ENCODE data around the gene SGF29. TPM values are rescaled to one million over a fixed set of nuclear protein-coding genes. Genes with fewer than 3 reads are reported as not detected.
"Not testable (repeated sequence)": the region's sequence is repeated elsewhere in the genome, so short reads cannot be mapped to it uniquely, and the experiment has no call there.

The SGF29 gene
- total RNA-seq, 2 donors from 2014 or later = 14.7 to 18.5 TPM

GRCh38 chr16:28590384-28591340 lies 36.9 kb downstream of the SGF29 start:
- Mint-ChIP-seq H3K9me3 (no peaks in the 10 kb centered on the region), H3K36me3 (ENCODE audit: low read depth) (peaks cover 63% of the 10 kb centered on the region)

DNA sequence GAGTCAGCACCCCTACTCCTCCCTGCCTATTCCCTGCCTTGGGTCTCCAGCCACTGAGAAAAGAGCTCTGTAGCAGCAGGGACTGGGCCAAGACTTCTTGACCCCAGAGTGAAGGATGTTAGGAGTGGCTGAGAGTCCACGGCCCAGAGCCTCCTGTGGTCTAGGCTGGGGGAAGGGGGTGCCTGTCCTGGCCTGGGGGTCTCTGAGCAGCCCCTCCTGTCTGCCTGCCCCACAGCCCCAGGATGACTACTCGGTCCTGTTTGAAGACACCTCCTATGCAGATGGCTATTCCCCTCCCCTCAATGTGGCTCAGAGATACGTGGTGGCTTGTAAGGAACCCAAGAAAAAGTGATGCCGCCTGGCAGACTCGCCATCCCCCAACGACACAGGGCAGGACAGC lies 37.6 kb downstream of the SGF29 start:
- H3K27me3 Mint-ChIP-seq = no peaks in the 10 kb centered on the region

More at GRCh38 chr16:28590384-28591340, 36.9 kb downstream of the SGF29 start:
- Mint-ChIP-seq H3K27ac (no peak overlapping the region), H3K4me3 (no peak overlapping the region), H3K4me1 (no peaks in the 10 kb centered on the region), H3K27me3 (no peaks in the 10 kb centered on the region)
- ATAC-seq (replicated peaks) = no peak

GRCh38 chr16:28592511-28592910 lies 38.8 kb downstream of the SGF29 start:
- no peaks in the 10 kb centered on the region for H3K9me3 Mint-ChIP-seq
- no peak overlapping the region for H3K4me3 Mint-ChIP-seq
- ATAC-seq (replicated peaks) = no peak
- H3K4me1 Mint-ChIP-seq = no peaks in the 10 kb centered on the region
- peak overlapping the region; percentile 58 for H3K27ac Mint-ChIP-seq
- no peaks in the 10 kb centered on the region for H3K27me3 Mint-ChIP-seq
- H3K36me3 Mint-ChIP-seq (ENCODE audit: low read depth) = peaks cover 45% of the 10 kb centered on the region

More for the DNA sequence above, 37.6 kb downstream of the SGF29 start:
- no peaks in the 10 kb centered on the region for H3K9me3 Mint-ChIP-seq
- no peak overlapping the region for H3K27ac Mint-ChIP-seq
- no peak overlapping the region for H3K4me3 Mint-ChIP-seq
- peaks cover 56% of the 10 kb centered on the region for H3K36me3 Mint-ChIP-seq (ENCODE audit: low read depth)
- H3K4me1 Mint-ChIP-seq = no peaks in the 10 kb centered on the region
- ATAC-seq (replicated peaks) = no peak

DNA sequence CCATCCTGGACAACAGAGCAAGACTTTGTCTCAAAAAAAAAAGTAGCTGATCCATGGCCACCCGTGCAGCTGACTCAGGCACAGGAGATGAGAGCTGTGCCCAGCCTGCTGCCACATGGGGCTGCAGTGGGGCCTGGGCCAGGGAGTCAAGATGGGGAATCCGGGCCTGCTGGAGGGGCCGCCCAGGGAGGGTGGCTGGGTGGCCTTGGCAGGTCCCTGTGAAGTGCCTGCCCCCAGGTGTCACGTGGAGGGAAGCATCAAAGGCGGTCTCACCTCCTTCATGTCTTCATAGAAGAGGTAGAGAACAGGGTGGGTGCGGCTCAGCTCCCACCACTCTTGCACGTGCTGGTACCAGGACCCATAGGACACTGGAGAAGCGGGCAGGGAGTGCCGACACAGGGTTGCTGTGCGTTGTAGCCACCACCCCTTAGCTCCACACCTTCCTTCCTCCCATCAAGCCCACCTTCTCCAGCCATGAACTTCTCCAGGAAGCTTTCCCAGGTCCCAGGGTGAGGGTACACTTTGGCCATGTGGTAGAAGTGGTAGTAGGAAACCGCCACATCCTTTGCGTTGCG lies 39.3 kb downstream of the SGF29 start:
- Mint-ChIP-seq H3K27ac (peak overlapping the region; percentile 58), H3K36me3 (ENCODE audit: low read depth) (peaks cover 42% of the 10 kb centered on the region), H3K9me3 (no peaks in the 10 kb centered on the region), H3K27me3 (no peaks in the 10 kb centered on the region), H3K4me1 (no peaks in the 10 kb centered on the region), H3K4me3 (no peak overlapping the region)
- no peak for ATAC-seq (replicated peaks)

GRCh38 chr16:28595451-28595850 lies 41.7 kb downstream of the SGF29 start:
- not testable (repeated sequence) for H3K27ac Mint-ChIP-seq; ATAC-seq (replicated peaks); H3K27me3 Mint-ChIP-seq; H3K4me1 Mint-ChIP-seq; H3K4me3 Mint-ChIP-seq; H3K9me3 Mint-ChIP-seq
- H3K36me3 Mint-ChIP-seq (ENCODE audit: low read depth) = peaks cover 22% of the 10 kb centered on the region

GRCh38 chr16:28596115-28596630 lies 42.5 kb downstream of the SGF29 start:
- Mint-ChIP-seq H3K27ac (no peak overlapping the region), H3K27me3 (no peaks in the 10 kb centered on the region), H3K4me3 (no peak overlapping the region), H3K9me3 (no peaks in the 10 kb centered on the region), H3K4me1 (no peaks in the 10 kb centered on the region), H3K36me3 (ENCODE audit: low read depth) (peaks cover 15% of the 10 kb centered on the region)
- ATAC-seq (replicated peaks) = no peak

GRCh38 chr16:28596840-28597691 lies 43.3 kb downstream of the SGF29 start, which contains the start of gene SULT1A2:
SULT1A2 (minus strand) TSS chr16:28597050; CDS start chr16:28595930, 1,120 bp downstream.
- ATAC-seq (replicated peaks) = no peak
- Mint-ChIP-seq H3K4me1 (no peaks in the 10 kb centered on the region), H3K36me3 (ENCODE audit: low read depth) (peaks cover 6% of the 10 kb centered on the region), H3K9me3 (no peaks in the 10 kb centered on the region), H3K27ac (no peak within 1 kb of the TSS), H3K27me3 (no peaks in the 10 kb centered on the region), H3K4me3 (no peak within 1 kb of the TSS)

DNA sequence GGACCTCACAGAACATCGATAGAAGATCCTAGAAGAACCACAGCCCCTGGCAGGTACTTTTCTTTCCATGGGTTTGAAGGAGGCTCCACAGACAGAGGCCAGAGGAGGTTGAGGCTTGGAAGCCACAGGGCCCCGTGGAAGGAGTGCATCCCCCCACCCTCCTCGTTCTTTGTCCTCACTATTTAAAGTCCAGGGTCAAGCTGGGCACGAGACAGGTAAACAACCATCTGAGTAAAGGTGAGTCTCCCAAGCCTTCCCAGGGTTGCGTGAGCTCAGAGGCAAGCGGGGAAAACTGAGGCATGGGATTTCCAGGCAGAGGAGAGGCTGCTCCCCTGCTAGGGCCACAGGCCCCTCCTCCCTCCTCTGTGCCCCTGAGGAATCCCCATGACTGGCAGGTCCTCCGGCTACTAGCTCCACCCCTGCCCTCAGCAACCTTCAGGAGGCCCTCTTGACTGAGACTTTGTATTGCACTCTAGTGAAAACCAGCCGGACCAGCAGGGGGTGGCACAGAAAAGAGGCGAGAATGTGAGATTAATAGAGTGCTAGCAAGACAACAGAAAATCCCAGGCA lies 44.1 kb downstream of the SGF29 start:
- Mint-ChIP-seq H3K4me1 (no peaks in the 10 kb centered on the region), H3K27ac (no peak overlapping the region), H3K36me3 (ENCODE audit: low read depth) (no peaks in the 10 kb centered on the region), H3K9me3 (no peaks in the 10 kb centered on the region), H3K27me3 (no peaks in the 10 kb centered on the region), H3K4me3 (no peak overlapping the region)
- no peak for ATAC-seq (replicated peaks)

GRCh38 chr16:28599377-28600285 lies 45.9 kb downstream of the SGF29 start:
- not testable (repeated sequence) for H3K27ac Mint-ChIP-seq; H3K27me3 Mint-ChIP-seq; H3K9me3 Mint-ChIP-seq; H3K36me3 Mint-ChIP-seq (ENCODE audit: low read depth); H3K4me3 Mint-ChIP-seq; H3K4me1 Mint-ChIP-seq
- peak; percentile 93 for ATAC-seq (replicated peaks)

DNA sequence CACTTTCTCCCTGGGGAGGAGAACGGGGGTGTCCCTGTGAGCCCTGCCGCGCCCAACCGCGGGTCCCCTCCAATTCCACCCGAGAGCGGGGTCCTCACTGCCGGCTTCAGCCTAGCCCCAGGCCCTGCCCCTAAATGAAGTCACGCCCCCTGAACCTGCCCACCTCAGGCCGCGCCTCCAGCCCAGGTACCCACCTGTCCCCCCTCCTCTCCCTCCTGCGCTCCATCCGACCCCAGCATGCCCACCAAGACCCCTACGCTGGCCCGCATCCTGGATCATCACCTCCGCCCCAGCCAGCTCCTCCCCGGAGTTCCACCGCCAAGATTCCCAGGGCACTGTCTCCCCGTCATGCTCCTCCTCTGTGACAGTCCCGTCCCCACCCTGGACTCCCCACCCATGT lies 47.2 kb downstream of the SGF29 start:
- not testable (repeated sequence) for H3K9me3 Mint-ChIP-seq

DNA sequence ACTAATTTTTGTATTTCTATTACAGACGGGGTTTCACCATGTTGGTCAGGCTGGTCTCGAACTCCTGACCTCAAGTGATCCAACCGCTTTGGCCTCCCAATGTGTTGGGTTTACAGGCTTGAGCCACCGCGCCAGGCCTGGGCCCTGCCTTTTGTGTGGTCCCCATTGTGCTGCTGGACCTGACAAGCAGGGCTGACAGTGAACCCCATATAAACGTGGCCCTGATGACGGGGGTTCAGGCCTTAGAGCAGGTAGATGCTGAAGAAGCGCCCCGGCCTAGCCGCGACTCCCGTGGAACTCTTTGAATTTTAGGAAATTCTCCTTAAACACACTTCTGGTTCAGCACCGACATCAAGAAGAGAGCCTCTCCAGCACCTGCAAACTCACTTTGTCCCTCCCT lies 47.9 kb downstream of the SGF29 start:
- ATAC-seq (replicated peaks); H3K4me3 Mint-ChIP-seq; H3K27me3 Mint-ChIP-seq; H3K27ac Mint-ChIP-seq; H3K36me3 Mint-ChIP-seq (ENCODE audit: low read depth); H3K4me1 Mint-ChIP-seq; H3K9me3 Mint-ChIP-seq: not testable (repeated sequence)

More for the DNA sequence above, 47.2 kb downstream of the SGF29 start:
- not testable (repeated sequence) for H3K27ac Mint-ChIP-seq; H3K36me3 Mint-ChIP-seq (ENCODE audit: low read depth); H3K4me1 Mint-ChIP-seq; H3K4me3 Mint-ChIP-seq; ATAC-seq (replicated peaks); H3K27me3 Mint-ChIP-seq

DNA sequence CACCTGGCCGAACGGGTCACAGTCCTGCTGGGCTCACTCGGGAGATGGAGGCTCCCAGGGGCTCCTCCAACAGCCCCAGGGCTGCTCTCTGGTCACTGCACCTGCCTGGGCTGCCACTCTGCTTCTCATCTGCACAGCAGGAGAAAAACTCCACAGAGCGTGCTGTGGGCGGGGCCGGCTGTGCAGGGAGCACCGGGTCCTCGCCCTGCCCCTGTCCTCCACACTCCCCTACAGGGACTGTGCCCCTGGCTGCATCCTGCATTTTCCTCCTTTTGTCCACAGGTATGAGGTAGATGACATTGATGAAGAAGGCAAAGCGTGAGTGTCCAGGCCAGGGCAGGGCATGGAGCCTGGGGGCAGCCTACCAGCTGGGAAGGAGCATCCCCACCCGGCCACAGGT lies 48.3 kb downstream of the SGF29 start:
- H3K4me3 Mint-ChIP-seq; H3K27me3 Mint-ChIP-seq; H3K4me1 Mint-ChIP-seq; ATAC-seq (replicated peaks); H3K36me3 Mint-ChIP-seq (ENCODE audit: low read depth); H3K9me3 Mint-ChIP-seq; H3K27ac Mint-ChIP-seq: not testable (repeated sequence)

- Mint-ChIP-seq H3K27me3 (no peaks in the 10 kb centered on the region), H3K9me3 (no peaks in the 10 kb centered on the region), H3K27ac (no peak overlapping the region), H3K4me3 (no peak overlapping the region), H3K36me3 (ENCODE audit: low read depth) (no peaks in the 10 kb centered on the region), H3K4me1 (no peaks in the 10 kb centered on the region)
- no peak for ATAC-seq (replicated peaks)
Measured at GRCh38 chr16:28602529-28602928, 48.8 kb downstream of the SGF29 start.
